ENCODE results near the gene ADORA2A. TPM values are rescaled to one million over a fixed set of nuclear protein-coding genes. Genes with fewer than 3 reads are reported as not detected.

The ADORA2A gene
- polyA plus RNA-seq, 1 donor (not counting 4 experiments of a cell fraction or from before 2014, with no cell fraction given): 0.20 TPM

DNA sequence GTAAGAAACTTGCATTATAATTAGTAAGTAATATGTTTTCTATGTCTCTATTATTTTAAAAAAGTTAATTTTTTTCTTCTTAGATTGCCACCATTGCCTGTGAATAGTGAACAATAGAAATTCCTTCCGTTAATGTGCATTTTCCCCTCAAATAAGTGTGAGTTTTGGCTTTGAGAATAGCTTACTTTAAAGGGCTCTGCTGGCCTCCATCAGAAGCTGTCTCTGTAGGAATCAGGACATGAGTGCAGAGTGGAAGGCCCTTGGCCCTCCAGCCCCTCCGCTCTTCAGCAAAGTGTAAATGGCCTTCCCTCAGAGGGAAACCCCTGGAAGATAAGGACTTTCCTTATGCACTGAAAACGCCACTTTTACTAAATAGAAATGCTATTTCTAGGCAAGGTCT, 24.1 kb upstream of the ADORA2A start:
- TF ChIP-seq, protein P1, sequence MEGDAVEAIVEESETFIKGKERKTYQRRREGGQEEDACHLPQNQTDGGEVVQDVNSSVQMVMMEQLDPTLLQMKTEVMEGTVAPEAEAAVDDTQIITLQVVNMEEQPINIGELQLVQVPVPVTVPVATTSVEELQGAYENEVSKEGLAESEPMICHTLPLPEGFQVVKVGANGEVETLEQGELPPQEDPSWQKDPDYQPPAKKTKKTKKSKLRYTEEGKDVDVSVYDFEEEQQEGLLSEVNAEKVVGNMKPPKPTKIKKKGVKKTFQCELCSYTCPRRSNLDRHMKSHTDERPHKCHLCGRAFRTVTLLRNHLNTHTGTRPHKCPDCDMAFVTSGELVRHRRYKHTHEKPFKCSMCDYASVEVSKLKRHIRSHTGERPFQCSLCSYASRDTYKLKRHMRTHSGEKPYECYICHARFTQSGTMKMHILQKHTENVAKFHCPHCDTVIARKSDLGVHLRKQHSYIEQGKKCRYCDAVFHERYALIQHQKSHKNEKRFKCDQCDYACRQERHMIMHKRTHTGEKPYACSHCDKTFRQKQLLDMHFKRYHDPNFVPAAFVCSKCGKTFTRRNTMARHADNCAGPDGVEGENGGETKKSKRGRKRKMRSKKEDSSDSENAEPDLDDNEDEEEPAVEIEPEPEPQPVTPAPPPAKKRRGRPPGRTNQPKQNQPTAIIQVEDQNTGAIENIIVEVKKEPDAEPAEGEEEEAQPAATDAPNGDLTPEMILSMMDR (optimal IDR thresholded peaks at IDR 0.05 in 1 of 3, IDR thresholded peaks at IDR 0.05 in 1 of 3, conservative IDR thresholded peaks at IDR 0.05 in 1 of 3; ENCODE audit: extremely low read depth in 1 of 3, insufficient read depth in 2 of 3, low read length in 3 of 3): no peak
- TF ChIP-seq EZH2 (IDR thresholded peaks at IDR 0.05; ENCODE audit: low read length): no peak
- FAIRE-seq (no peak), DNase-seq (ENCODE audit: low read depth, low spot score) (no peak)
- peaks cover 2% of the 10 kb centered on the region for H3K9me1 ChIP-seq (ENCODE audit: control insufficient read depth, extremely low read depth, insufficient read depth, low read length)
- peaks cover 10 to 39% of the 10 kb centered on the region in 2 experiments for H3K36me3 ChIP-seq (ENCODE audit: control insufficient read depth in 2 of 2, extremely low read depth in 1 of 2, insufficient read depth in 2 of 2, low read length in 2 of 2)
- no peak overlapping the region for H2AFZ ChIP-seq (ENCODE audit: control insufficient read depth, low read length)
- H3K27ac ChIP-seq (ENCODE audit: control insufficient read depth, insufficient read depth, low read length): no peak overlapping the region
- no peak overlapping the region for H3K9ac ChIP-seq (ENCODE audit: control insufficient read depth, extremely low read depth, insufficient read depth, low read length)
- dilution Hi-C loops (cut with MboI; ENCODE audit: extremely low pct_ligation_motif_present, low sequenced_read_pairs): no loop called here
- H3K9me3 ChIP-seq (ENCODE audit: control insufficient read depth, low read depth, low read length): no peaks in the 10 kb centered on the region
- H3K4me3 ChIP-seq (ENCODE audit: control insufficient read depth in 2 of 3, extremely low read depth in 1 of 3, insufficient read depth in 2 of 3, low read depth in 1 of 3, low read length in 3 of 3): no peak overlapping the region
- no peaks in the 10 kb centered on the region for H3K27me3 ChIP-seq (ENCODE audit: control insufficient read depth, extremely low read depth, insufficient read depth, low read length)
- no peak overlapping the region for H3K4me2 ChIP-seq (ENCODE audit: control insufficient read depth, extremely low read depth, insufficient read depth, low read depth, low read length)
- H3K79me2 ChIP-seq (ENCODE audit: control insufficient read depth, insufficient read depth, low read length): no peaks in the 10 kb centered on the region
- peaks cover 9% of the 10 kb centered on the region for H4K20me1 ChIP-seq (ENCODE audit: control insufficient read depth, extremely low read depth, insufficient read depth, low read length)
- peaks cover 22% of the 10 kb centered on the region for H3K4me1 ChIP-seq (ENCODE audit: control insufficient read depth, extremely low read depth, insufficient read depth, low read length)

DNA sequence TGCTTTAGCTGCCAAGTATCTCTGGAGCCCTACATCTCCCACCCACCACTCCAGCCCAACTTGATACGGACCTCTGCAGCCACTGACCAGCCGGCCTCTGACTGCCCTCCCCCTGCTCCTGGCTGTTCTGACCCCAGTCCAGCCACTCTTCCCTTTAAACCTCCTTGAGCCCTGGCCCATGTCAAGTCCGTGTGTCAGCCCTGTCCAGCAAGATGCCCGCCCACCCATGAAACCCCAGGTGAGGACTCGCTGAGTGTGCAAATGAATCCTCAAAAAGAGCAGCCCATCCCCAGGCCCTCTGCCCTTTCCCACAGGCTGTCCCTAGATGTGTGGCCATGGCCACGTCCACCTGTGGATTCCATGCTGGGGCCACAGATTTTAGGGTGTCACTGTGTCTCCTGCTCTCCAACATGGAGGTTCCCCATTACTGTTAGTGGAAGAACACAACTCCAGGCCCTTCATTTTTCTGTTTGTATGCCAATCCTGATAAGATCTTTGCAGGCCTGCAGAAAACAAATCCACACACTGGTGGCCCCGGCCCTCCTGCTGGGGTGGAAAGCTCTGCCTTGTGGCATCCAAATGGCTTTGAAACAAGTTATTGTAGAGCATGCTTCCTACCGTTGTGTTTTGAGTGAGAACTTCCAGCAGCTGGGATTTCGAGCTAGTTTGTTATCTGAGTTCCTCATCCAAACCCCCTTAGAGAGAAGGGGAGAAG, 22.7 kb upstream of the ADORA2A start:
- H3K27me3 ChIP-seq (ENCODE audit: control insufficient read depth, extremely low read depth, insufficient read depth, low read length): no peaks in the 10 kb centered on the region
- H3K9ac ChIP-seq (ENCODE audit: control insufficient read depth, extremely low read depth, insufficient read depth, low read length): no peak overlapping the region
- peaks cover 2% of the 10 kb centered on the region for H3K9me1 ChIP-seq (ENCODE audit: control insufficient read depth, extremely low read depth, insufficient read depth, low read length)
- H3K4me1 ChIP-seq (ENCODE audit: control insufficient read depth, extremely low read depth, insufficient read depth, low read length): peaks cover 22% of the 10 kb centered on the region
- peaks cover 9% of the 10 kb centered on the region for H4K20me1 ChIP-seq (ENCODE audit: control insufficient read depth, extremely low read depth, insufficient read depth, low read length)
- no peak for FAIRE-seq
- no peak overlapping the region for H3K4me2 ChIP-seq (ENCODE audit: control insufficient read depth, extremely low read depth, insufficient read depth, low read depth, low read length)
- TF ChIP-seq, protein P1 (optimal IDR thresholded peaks at IDR 0.05 in 1 of 3, IDR thresholded peaks at IDR 0.05 in 1 of 3, conservative IDR thresholded peaks at IDR 0.05 in 1 of 3; ENCODE audit: extremely low read depth in 1 of 3, insufficient read depth in 2 of 3, low read length in 3 of 3): no peak
- TF ChIP-seq EZH2 (IDR thresholded peaks at IDR 0.05; ENCODE audit: low read length): no peak
- H3K4me3 ChIP-seq (ENCODE audit: control insufficient read depth in 2 of 3, extremely low read depth in 1 of 3, insufficient read depth in 2 of 3, low read depth in 1 of 3, low read length in 3 of 3): no peak overlapping the region
- no peak for DNase-seq (ENCODE audit: low read depth, low spot score)
- dilution Hi-C loops (cut with MboI; ENCODE audit: extremely low pct_ligation_motif_present, low sequenced_read_pairs): no loop called here
- H2AFZ ChIP-seq (ENCODE audit: control insufficient read depth, low read length): no peak overlapping the region
- no peaks in the 10 kb centered on the region for H3K9me3 ChIP-seq (ENCODE audit: control insufficient read depth, low read depth, low read length)
- H3K79me2 ChIP-seq (ENCODE audit: control insufficient read depth, insufficient read depth, low read length): no peaks in the 10 kb centered on the region
- H3K36me3 ChIP-seq (ENCODE audit: control insufficient read depth in 2 of 2, extremely low read depth in 1 of 2, insufficient read depth in 2 of 2, low read length in 2 of 2): peaks cover 10 to 33% of the 10 kb centered on the region in 2 experiments
- no peak overlapping the region for H3K27ac ChIP-seq (ENCODE audit: control insufficient read depth, insufficient read depth, low read length)
